H9 (cell line): ENCODE results near the gene GLIPR2. TPM values are rescaled to one million over a fixed set of nuclear protein-coding genes. Genes with fewer than 3 reads are reported as not detected.

ENCODE experiments used
- DNase-seq: peaks from one replicate; pipeline ENCODE4 v3.0.0-alpha.2; 2017
- H2AFZ ChIP-seq: one replicate; pipeline ENCODE4 v1.6.1; 2013; ENCODE audit warnings: mild to moderate bottlenecking, low read length, control low read depth, moderate library complexity
- H2AK5ac ChIP-seq: 2 replicates; pipeline ENCODE4 v1.6.1; 2013; ENCODE audit warnings: low read length, control low read depth, mixed read lengths; ENCODE audit not compliant: insufficient read length
- H2BK120ac ChIP-seq: one replicate; pipeline ENCODE4 v1.6.1; 2013; ENCODE audit warnings: low read depth, mild to moderate bottlenecking, low read length, control low read depth, inconsistent platforms; ENCODE audit not compliant: poor library complexity, severe bottlenecking
- H2BK12ac ChIP-seq: 2 replicates; pipeline ENCODE4 v1.6.1; 2013; ENCODE audit warnings: low read length, control low read depth, mixed read lengths, low read depth; ENCODE audit not compliant: insufficient read length
- H2BK15ac ChIP-seq: 2 replicates; pipeline ENCODE4 v1.6.1; 2013; ENCODE audit warnings: low read depth, low read length, control low read depth
- H2BK20ac ChIP-seq: one replicate; pipeline ENCODE4 v1.6.1; 2013; ENCODE audit warnings: low read depth, mild to moderate bottlenecking, low read length, control low read depth, inconsistent platforms; ENCODE audit not compliant: poor library complexity, severe bottlenecking
- H2BK5ac ChIP-seq: 2 replicates; pipeline ENCODE4 v1.6.1; 2013; ENCODE audit warnings: low read length, control low read depth, mixed read lengths; ENCODE audit not compliant: insufficient read length
- H3K14ac ChIP-seq: 2 replicates; pipeline ENCODE4 v1.6.1; 2013; ENCODE audit warnings: low read length, control low read depth; ENCODE audit not compliant: insufficient read depth
- H3K18ac ChIP-seq: 2 replicates; pipeline ENCODE4 v1.6.1; 2013; ENCODE audit warnings: low read depth, mild to moderate bottlenecking, mixed read lengths, low read length, control low read depth; ENCODE audit not compliant: insufficient read length
- H3K23ac ChIP-seq: 2 replicates; pipeline ENCODE4 v1.6.1; 2013; ENCODE audit warnings: low read length, control low read depth, mixed read lengths, low read depth; ENCODE audit not compliant: insufficient read length
- H3K23me2 ChIP-seq: 2 replicates; pipeline ENCODE4 v1.6.1; 2013; ENCODE audit warnings: low read depth, mild to moderate bottlenecking, mixed read lengths, low read length, control low read depth; ENCODE audit not compliant: insufficient read length, poor library complexity, severe bottlenecking
- H3K27ac ChIP-seq: 2 replicates; pipeline ENCODE4 v1.5.1; 2013; ENCODE audit warnings: low read length, control low read depth, mixed read lengths, low read depth; ENCODE audit not compliant: insufficient read length
- H3K27me3 ChIP-seq: 2 replicates; pipeline ENCODE4 v1.6.1; 2013; ENCODE audit warnings: low read length, control low read depth, inconsistent platforms; ENCODE audit not compliant: insufficient read depth
- H3K4ac ChIP-seq: 2 replicates; pipeline ENCODE4 v1.6.1; 2013; ENCODE audit warnings: low read depth, mild to moderate bottlenecking, control low read depth, inconsistent platforms, low read length, moderate library complexity
- H3K4me1 ChIP-seq: 2 replicates; pipeline ENCODE4 v1.6.1; 2013; ENCODE audit warnings: low read length, control low read depth, inconsistent platforms; ENCODE audit not compliant: insufficient read depth
- H3K4me2 ChIP-seq: 2 replicates; pipeline ENCODE4 v1.6.1; 2013; ENCODE audit warnings: low read length, control low read depth, mixed read lengths; ENCODE audit not compliant: insufficient read length, insufficient read depth
- H3K56ac ChIP-seq: 2 replicates; pipeline ENCODE4 v1.6.1; 2013; ENCODE audit warnings: low read depth, mild to moderate bottlenecking, mixed read lengths, low read length, control low read depth; ENCODE audit not compliant: insufficient read length
- H3K79me1 ChIP-seq: 2 replicates; pipeline ENCODE4 v1.6.1; 2013; ENCODE audit warnings: low read depth, mild to moderate bottlenecking, moderate library complexity, low read length, control low read depth, inconsistent platforms; ENCODE audit not compliant: insufficient read depth, poor library complexity, severe bottlenecking
- H3K79me2 ChIP-seq: 2 replicates; pipeline ENCODE4 v1.6.1; 2013; ENCODE audit warnings: low read length, control low read depth, inconsistent platforms; ENCODE audit not compliant: insufficient read depth
- H3K9ac ChIP-seq: 2 replicates; pipeline ENCODE4 v1.6.1; 2013; ENCODE audit warnings: low read length, control low read depth, mixed read lengths; ENCODE audit not compliant: insufficient read length; ENCODE audit errors: extremely low read depth
- H3K9me3 ChIP-seq: one replicate; pipeline ENCODE4 v1.6.1; 2013; ENCODE audit warnings: low read depth, low read length, inconsistent platforms; ENCODE audit not compliant: control insufficient read depth
- H3T11ph ChIP-seq: one replicate; pipeline ENCODE4 v1.6.1; 2013; ENCODE audit warnings: mild to moderate bottlenecking, low read length, control low read depth, inconsistent platforms
- H4K20me1 ChIP-seq: one replicate; pipeline ENCODE4 v1.6.1; 2013; ENCODE audit not compliant: control insufficient read depth, insufficient read length, insufficient read depth
- H4K5ac ChIP-seq: 2 replicates; pipeline ENCODE4 v1.6.1; 2013; ENCODE audit warnings: low read depth, mild to moderate bottlenecking, mixed read lengths, low read length, control low read depth; ENCODE audit not compliant: insufficient read length
- H4K8ac ChIP-seq: replicated peaks from 2 replicates; pipeline ENCODE4 v1.6.1; 2013; ENCODE audit warnings: low read length, control low read depth, mixed read lengths, low read depth; ENCODE audit not compliant: insufficient read length
- H4K91ac ChIP-seq: 2 replicates; pipeline ENCODE4 v1.6.1; 2013; ENCODE audit warnings: low read depth, mild to moderate bottlenecking, moderate library complexity, mixed read lengths, low read length, control low read depth; ENCODE audit not compliant: insufficient read length
- H3K27ac Mint-ChIP-seq, 3 experiments: 2 replicates in 2 of 3; 3 replicates in 1 of 3; pipeline ENCODE4 v1.8.0; 2020 to 2021; ENCODE audit warnings: mixed read lengths in 3 of 3, mild to moderate bottlenecking in 1 of 3, moderate library complexity in 1 of 3
- H3K27me3 Mint-ChIP-seq: 2 replicates; pipeline ENCODE4 v1.8.0; 2021; ENCODE audit warnings: low read depth, mild to moderate bottlenecking, moderate library complexity, mixed read lengths
- H3K36me3 Mint-ChIP-seq, 3 experiments: 2 replicates in 2 of 3; 3 replicates in 1 of 3; pipeline ENCODE4 v1.8.0; 2020 to 2021; ENCODE audit warnings: low read depth in 3 of 3, mixed read lengths in 3 of 3; ENCODE audit not compliant: insufficient read depth in 1 of 3
- H3K4me1 Mint-ChIP-seq, 2 experiments: 2 replicates each; pipeline ENCODE4 v1.8.0; 2020; ENCODE audit warnings: mixed read lengths in 2 of 2
- H3K4me3 Mint-ChIP-seq, 2 experiments: 2 replicates in 1 of 2; 3 replicates in 1 of 2; pipeline ENCODE4 v1.8.0; 2020 to 2021; ENCODE audit warnings: mild to moderate bottlenecking in 2 of 2, mixed read lengths in 2 of 2, moderate library complexity in 1 of 2
- H3K9me3 Mint-ChIP-seq, 2 experiments: 2 replicates in 1 of 2; 3 replicates in 1 of 2; pipeline ENCODE4 v1.8.0; 2020; ENCODE audit warnings: mild to moderate bottlenecking in 2 of 2, mixed read lengths in 2 of 2, moderate library complexity in 1 of 2
- CTCF ChIP-seq: fragments of 200-600 bp; sonication (generic); conservative IDR thresholded peaks from 3 replicates; pipeline ENCODE4 v1.8.0; 2021; ENCODE audit warnings: antibody characterized with exemption, mild to moderate bottlenecking
- WGBS: extraction: QIAGEN DNeasy Blood & Tissue Kit; methylation state at CpG from one replicate; pipeline ENCODE4 v1.1.7; 2013; ENCODE audit warnings: missing lambda C conversion rate, low lambda C conversion rate, mixed read lengths; ENCODE audit not compliant: insufficient read length; ENCODE audit errors: extremely low coverage; 5-methylcytosine and 5-hydroxymethylcytosine counted together
- total RNA-seq: library from RNA; stranded (reverse); gene quantifications from 2 replicates; pipeline ENCODE4 v1.2.1, GENCODE V29; 2021

Gene GLIPR2
- total RNA-seq, 1 experiment from 2014 or later, result 10.0 TPM

- H3K36me3 Mint-ChIP-seq, result peaks cover 6 to 19% (median 7%) of the 10 kb centered on the region in 3 experiments; a peak in 5 of 7 replicates
- no peak overlapping the region for H2AFZ ChIP-seq
- WGBS, result no CpG with 5 or more reads among the region's 11 CpGs
Observed at GRCh38 chr9:36154331-36154952, 17.9 kb downstream of the GLIPR2 start.

More at GRCh38 chr9:36154331-36154952, 17.9 kb downstream of the GLIPR2 start:
- no peak overlapping the region for H3T11ph ChIP-seq
- H2BK15ac ChIP-seq, result no peak overlapping the region
- no peak overlapping the region for H4K5ac ChIP-seq
- Mint-ChIP-seq H3K27ac (peak overlapping the region in 1 of 3 experiments; percentile 59; a peak in 1 of 7 replicates), H3K4me3 (no peak overlapping the region), H3K4me1 (0 out of 4 replicates have a peak, but pooled peaks cover 0 to 3% of the 10 kb centered on the region in 2 experiments), H3K27me3 (peaks cover 3% of the 10 kb centered on the region), H3K9me3 (peaks cover 16 to 22% of the 10 kb centered on the region in 2 experiments)
- H4K8ac ChIP-seq, result no peak overlapping the region
- H4K20me1 ChIP-seq, result no peaks in the 10 kb centered on the region
- H2BK5ac ChIP-seq, result no peak overlapping the region
- no peaks in the 10 kb centered on the region for H3K23me2 ChIP-seq
- H3K4me2 ChIP-seq, result no peak overlapping the region
- TF ChIP-seq CTCF, result no peak
- H3K18ac ChIP-seq, result no peak overlapping the region
- H3K23ac ChIP-seq, result no peak overlapping the region
- DNase-seq, result no peak
- no peaks in the 10 kb centered on the region for H3K79me2 ChIP-seq
- no peak overlapping the region for H2BK12ac ChIP-seq
- no peak overlapping the region for H3K27ac ChIP-seq
- H3K14ac ChIP-seq, result no peak overlapping the region; the same call in 1 of the 2 replicates
- H4K91ac ChIP-seq, result no peak overlapping the region
- no peak overlapping the region for H2BK120ac ChIP-seq
- H3K4me1 ChIP-seq, result peaks cover 3% of the 10 kb centered on the region; the same call in 1 of the 2 replicates
- H3K9ac ChIP-seq, result no peak overlapping the region
- H3K27me3 ChIP-seq, result no peaks in the 10 kb centered on the region
- H2BK20ac ChIP-seq, result no peak overlapping the region
- no peaks in the 10 kb centered on the region for H3K79me1 ChIP-seq
- no peak overlapping the region for H3K4ac ChIP-seq
- H2AK5ac ChIP-seq, result no peak overlapping the region
- no peaks in the 10 kb centered on the region for H3K9me3 ChIP-seq
- H3K56ac ChIP-seq, result no peak overlapping the region
